RCC 7860 (cell line): ENCODE results near the gene ARL2.
"Not testable (repeated sequence)": the region's sequence is repeated elsewhere in the genome, so short reads cannot be mapped to it uniquely, and the experiment has no call there.

Experiments used
- DNase-seq: peaks from one replicate; pipeline ENCODE4 v3.0.0-alpha.2; 2015; ENCODE audit warnings: low spot score
- FAIRE-seq: peaks from 2 replicates; lab custom pipeline; 2012; peaks lifted over from hg19 to GRCh38; lab: Jason Lieb, UNC

Gene ARL2

DNA sequence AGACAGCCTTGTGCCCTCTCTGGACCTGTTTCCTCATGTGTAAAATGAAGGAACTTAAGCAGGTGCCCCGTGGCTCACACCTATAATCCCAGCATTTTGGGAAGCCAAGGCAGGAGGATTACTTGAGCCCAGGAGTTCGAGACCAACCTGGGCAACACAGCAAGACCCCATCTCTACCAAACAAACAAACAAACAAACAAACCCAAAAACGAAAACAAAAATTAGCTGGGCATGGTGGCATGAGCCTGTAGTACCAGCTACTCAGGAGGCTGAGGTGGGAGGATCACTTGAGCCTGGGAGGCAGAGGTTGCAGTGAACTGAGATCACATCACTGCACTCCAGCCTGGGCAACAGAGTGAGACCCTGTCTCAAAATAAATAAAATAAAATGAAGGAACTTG lies 10.0 kb upstream of the ARL2 start:
- not testable (repeated sequence) for DNase-seq, FAIRE-seq

DNA sequence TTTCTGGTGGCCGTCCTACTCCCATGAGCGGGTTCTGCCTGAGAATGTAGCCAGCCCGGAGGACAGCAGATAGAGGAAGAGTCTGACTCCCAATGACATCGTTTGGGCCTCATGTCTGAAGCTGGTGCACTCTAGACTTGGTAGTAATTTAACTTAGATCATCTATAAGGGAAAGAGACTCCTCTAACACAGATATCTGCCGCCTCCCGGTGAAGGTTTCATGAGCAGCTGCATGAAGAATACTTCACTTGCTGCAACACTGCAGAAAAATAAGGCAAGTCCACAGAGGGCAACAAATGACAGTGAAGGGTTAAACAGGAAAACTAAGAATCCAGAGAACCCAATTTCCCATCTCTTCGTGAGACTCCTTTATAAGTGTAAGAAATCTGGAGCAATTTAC lies 5.9 kb upstream of the ARL2 start:
- FAIRE-seq (no peak), DNase-seq (no peak)

- FAIRE-seq (no peak), DNase-seq (no peak)
These were observed 5.1 kb upstream of the ARL2 start for GRCh38 chr11:65008873-65009272.

DNA sequence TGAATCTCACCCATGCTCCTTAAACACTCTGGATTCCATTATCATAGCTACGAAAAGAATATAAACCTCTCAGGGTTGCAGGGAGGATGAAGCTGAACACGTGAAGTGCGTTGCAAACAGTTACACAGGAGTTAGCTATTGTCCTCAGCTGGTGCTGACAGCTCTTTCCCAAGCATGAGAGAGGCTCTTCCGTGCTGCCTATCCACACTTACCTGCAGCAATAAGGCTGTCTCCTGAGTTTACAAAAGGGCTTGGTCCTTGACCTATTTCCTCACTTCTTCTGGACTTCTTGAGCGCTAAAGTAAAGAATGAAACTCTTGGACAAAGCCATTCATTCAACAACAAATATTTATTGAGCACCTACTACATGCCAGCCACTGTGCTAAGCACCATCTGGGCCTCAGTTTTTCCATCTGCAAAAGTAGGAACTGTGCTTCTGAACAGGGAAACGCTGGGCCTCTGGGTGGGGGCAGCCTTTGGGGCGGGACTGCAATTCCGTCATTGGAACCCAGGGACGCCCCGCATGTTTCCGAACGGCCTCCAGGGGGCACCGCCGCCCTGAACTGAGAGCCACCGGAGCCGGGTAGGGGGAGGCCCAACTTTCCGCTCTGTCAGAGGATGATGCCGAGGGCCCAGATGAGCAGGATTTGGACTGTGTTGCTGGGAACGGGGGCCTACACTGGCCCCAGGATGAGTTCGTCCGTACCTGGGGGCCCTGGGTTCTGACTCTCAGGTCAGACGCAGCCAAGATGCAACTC lies 651 bp upstream of the ARL2 start:
- DNase-seq (peak; percentile 73), FAIRE-seq (no peak)

GRCh38 chr11:65014726-65015227 lies 817 bp downstream of the ARL2 start:
- FAIRE-seq (no peak), DNase-seq (no peak)

DNA sequence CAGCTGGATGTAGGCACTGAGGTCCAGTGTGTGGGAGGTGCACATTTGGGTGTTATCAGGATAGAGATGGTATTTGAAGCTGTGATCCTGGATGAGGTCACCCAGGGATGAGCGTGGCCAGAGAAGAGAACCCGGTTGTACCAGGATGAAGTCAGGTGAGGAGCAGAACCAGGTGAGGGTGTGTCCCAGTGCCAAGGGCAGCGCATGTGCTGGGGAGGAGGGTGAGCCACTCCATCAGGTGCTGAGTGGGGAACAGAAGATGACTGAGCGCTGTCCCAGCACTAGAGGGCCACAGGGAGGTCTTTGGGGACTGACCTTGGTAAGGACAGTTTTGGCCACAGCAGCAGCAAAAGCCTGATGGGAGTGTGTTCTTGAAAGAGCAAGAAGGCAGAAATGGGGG lies 2.7 kb downstream of the ARL2 start:
- DNase-seq = no peak

DNA sequence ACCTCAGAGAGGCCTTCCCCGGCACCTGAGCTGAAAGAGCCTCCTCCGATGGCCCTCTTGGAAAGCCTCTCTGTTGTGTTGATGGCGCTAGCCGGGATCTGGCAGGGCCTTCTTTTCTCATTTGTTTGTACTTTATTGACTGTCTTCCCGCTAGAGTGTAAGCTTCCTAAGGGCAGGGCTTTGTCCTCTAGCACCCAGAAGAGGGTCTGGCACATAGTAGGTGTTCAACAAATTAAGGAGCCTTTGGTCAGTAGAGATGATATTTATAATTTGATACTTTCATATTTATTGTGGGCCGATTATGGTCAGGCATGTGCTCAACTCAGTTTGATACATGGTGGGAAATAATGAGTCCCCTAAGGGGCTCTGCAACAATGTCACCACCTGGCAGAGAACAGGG lies 4.0 kb downstream of the ARL2 start:
- FAIRE-seq (no peak), DNase-seq (no peak)

More for the DNA sequence above, 2.7 kb downstream of the ARL2 start:
- no peak for FAIRE-seq

DNA sequence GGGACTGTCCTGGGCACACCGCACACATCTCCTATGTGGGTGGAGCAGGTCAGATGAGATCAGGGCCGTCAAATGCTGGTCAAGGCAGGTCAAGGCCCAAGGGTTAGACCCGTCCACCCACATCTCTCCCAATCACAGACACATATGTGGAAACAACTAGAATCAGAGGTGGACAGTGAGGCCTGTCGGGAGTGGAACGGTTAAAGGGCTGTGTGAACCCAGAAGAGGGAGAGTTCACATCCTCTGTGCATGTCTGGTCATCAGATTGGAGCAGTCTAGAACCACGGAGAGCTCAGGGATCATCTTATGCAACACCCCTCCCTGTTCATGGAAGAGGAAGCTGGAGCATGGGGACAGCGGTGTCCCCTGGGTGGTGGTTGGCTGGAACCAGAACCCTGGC lies 5.9 kb downstream of the ARL2 start:
- DNase-seq = no peak
- no peak for FAIRE-seq

DNA sequence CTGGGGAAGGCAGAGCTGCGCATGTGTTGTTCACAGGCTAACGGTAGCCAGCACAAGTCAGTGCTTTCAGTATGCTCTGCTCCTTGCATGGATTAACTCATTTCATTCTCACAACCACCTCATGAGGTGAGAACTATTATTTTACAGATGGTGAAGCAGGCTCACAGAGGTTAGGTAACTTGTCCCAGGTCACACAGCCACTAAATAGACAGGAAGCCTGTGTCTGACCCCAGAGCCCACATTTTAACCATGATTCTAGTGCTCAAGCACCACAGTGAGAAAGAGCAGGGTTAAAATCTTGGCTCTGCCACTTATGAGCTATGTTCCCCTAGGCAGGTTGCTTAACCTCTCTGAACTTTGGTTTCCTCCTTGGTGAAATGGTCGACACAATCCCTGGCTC lies 7.0 kb downstream of the ARL2 start:
- DNase-seq (no peak), FAIRE-seq (no peak)

GRCh38 chr11:65021509-65021908 lies 7.5 kb downstream of the ARL2 start:
- no peak for FAIRE-seq
- DNase-seq = no peak

DNA sequence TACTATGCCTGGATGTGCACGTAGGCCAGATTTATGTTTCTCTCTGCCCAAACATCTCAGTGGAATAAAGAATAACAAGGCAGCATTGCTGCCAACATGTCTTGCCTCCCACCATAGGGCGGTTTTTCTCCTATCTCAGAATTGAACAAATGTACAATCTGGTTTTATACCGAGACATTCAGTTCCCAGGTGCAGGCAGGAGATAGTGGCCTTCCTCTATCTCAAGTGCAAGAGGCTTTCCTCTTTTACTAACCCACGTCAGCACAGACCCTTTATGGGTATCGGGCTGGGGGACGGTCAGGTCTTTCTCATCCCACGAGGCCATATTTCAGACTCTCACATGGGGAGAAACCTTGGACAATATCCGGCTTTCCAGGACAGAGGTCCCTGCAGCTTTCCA lies 9.5 kb downstream of the ARL2 start:
- not testable (repeated sequence) for DNase-seq, FAIRE-seq

DNA sequence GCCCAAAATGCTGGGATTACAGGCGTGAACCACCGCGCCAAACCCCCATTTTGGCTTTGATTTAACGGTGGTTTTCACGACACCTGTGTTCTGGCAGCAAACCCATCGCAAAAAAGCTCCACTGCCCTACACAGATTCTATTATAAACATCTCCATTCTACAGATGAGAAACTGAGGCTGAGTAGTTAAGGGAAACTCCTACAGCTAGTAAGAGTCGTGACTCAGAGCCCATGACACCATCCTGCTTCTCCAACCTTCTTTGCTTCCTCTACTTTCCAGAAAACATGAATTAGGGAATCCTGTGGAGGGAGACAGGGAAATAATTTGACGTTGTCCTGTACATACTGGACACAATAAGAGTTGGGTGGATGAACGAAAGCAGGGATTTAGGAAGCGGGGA lies 12.8 kb downstream of the ARL2 start:
- DNase-seq = peak; percentile 54

GRCh38 chr11:65027213-65028067 lies 13.5 kb downstream of the ARL2 start, which contains the start of gene SNX15:
SNX15 (plus strand) TSS chr11:65027439; CDS start chr11:65027538, 99 bp downstream.
- FAIRE-seq (no peak), DNase-seq (peak; percentile 88)

More for the DNA sequence above, 12.8 kb downstream of the ARL2 start:
- FAIRE-seq = no peak

- DNase-seq (no peak), FAIRE-seq (no peak)
These were observed 18.3 kb downstream of the ARL2 start for GRCh38 chr11:65032216-65032615.

- DNase-seq = no peak
These were observed 20.5 kb downstream of the ARL2 start for GRCh38 chr11:65034423-65034822.

GRCh38 chr11:65035579-65035978 lies 21.6 kb downstream of the ARL2 start:
- no peak for FAIRE-seq
- no peak for DNase-seq

More at GRCh38 chr11:65034423-65034822, 20.5 kb downstream of the ARL2 start:
- FAIRE-seq = no peak

- DNase-seq (no peak), FAIRE-seq (no peak)
These were observed 23.0 kb downstream of the ARL2 start for GRCh38 chr11:65036931-65037330.

DNA sequence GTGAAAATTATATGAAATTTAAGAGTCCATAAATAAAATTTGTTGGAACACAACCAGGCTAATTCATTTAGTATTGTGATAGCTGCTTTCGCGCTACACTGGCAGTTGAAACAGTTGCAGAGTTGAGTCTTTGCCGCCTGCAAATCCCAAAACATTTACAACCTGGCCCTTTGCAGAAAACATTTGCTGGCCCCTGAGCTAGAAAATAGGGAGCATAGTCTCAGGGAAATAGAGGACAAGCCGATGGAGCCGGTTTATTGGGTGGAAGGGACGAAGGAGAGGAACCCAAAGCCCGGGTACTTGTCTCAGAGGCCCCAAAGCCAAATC lies 26.5 kb downstream of the ARL2 start:
- no peak for DNase-seq
- FAIRE-seq = no peak

DNA sequence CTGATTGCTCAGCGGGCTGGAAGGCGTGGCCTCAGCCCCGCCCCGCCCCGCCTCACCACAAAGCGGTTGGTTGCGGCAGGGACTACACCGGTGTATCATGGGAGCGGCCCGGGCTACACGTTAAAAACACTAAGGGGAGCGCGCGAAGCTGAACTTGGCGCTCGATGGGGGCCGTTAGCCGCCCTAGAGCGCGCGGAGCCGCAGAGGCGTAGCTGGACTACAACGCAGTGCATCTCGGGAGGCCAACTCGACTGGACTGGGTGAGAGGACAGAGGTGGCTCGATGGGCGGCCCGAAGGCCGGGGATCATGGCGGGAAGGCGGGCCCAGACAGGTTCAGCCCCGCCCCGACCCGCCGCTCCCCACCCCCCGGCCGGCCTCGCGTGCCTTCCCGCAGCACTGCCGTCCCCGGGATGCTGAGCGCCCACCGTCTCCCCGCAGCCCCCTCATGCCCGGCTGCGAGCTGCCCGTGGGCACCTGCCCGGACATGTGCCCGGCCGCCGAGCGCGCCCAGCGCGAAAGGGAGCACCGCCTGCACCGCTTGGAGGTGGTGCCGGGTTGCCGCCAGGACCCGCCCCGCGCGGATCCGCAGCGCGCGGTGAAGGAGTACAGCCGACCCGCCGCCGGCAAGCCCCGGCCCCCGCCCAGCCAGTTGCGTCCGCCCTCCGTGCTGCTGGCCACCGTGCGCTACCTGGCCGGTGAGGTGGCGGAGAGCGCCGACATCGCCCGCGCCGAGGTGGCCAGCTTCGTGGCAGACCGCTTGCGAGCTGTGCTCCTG lies 27.1 kb downstream of the ARL2 start, which contains the start of gene SAC3D1:
Gene SAC3D1 (plus strand): TSS at position 364 of the 776 bp plus-strand sequence. CDS start 83 bp downstream, at position 447.
- peak; percentile 82 for FAIRE-seq

DNA sequence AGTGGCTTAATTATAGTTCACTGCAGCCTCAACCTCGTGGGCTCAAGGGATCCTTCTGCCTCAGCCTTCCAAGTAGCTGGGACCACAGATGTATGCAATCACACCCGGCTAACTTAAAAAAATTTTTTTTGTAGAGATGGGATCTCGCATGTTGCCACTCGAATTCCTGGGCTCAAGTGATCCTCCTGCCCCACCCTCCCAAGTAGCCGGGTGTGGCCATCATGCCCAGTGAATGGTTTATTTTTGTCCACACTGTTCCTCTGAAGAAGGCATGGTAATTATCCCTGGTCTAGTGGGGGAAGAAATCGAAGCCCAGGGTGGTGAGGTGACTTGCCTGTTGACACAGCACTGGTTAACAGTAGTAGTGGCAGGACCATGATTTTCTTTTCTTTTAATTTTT lies 28.9 kb downstream of the ARL2 start:
- DNase-seq = no peak
- no peak for FAIRE-seq

More for the DNA sequence above, 27.1 kb downstream of the ARL2 start, which contains the start of gene SAC3D1:
- DNase-seq = peak; percentile 89
